Right lobe of liver (tissue), 4 donors: ENCODE measurements around the gene LYSMD1.

ENCODE experiments used
- POLR2A ChIP-seq: fragments of 450-650 bp; IDR thresholded peaks from one replicate; pipeline ENCODE4 v1.6.1; 2017; ENCODE audit warnings: antibody characterized with exemption, mild to moderate bottlenecking
- TF ChIP-seq, protein P1 (sequence below), 4 donors: fragments of 200-600 bp in 3 of 4; fragments of 450-650 bp in 1 of 4; IDR thresholded peaks; one replicate each; pipeline versions ENCODE4 v1.5.1 to v1.8.0; 2016 to 2022; ENCODE audit warnings: antibody characterized with exemption in 4 of 4, mild to moderate bottlenecking in 2 of 4
- donor health status: DM: no; HTN: no; CAD: no.
- donor health status: DM: no; HTN: no; CAD: no.
- donor health status: DM: no; HTN: yes; CAD: no.

DNA sequence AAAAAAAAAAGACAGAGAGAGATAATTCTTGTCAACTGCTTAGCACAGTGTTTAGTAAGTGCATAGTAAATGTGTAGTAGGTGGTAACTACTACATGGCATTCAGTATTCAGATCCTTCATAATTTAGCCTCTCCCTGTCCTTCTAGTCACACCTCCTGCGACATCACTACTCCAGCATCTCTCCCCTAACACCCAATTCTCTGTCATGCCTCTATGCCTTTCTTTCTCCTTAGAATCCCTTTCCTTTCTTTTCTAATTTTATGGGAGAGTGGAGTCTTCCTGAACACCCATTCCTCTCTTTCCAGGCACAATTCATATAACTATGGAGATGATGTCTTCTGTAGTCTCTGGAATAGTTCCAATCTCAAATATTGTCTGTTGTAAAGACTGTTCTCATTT is 28.2 kb upstream of the LYSMD1 start:
- TF ChIP-seq POLR2A: no peak
- TF ChIP-seq, protein P1, sequence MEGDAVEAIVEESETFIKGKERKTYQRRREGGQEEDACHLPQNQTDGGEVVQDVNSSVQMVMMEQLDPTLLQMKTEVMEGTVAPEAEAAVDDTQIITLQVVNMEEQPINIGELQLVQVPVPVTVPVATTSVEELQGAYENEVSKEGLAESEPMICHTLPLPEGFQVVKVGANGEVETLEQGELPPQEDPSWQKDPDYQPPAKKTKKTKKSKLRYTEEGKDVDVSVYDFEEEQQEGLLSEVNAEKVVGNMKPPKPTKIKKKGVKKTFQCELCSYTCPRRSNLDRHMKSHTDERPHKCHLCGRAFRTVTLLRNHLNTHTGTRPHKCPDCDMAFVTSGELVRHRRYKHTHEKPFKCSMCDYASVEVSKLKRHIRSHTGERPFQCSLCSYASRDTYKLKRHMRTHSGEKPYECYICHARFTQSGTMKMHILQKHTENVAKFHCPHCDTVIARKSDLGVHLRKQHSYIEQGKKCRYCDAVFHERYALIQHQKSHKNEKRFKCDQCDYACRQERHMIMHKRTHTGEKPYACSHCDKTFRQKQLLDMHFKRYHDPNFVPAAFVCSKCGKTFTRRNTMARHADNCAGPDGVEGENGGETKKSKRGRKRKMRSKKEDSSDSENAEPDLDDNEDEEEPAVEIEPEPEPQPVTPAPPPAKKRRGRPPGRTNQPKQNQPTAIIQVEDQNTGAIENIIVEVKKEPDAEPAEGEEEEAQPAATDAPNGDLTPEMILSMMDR (IDR thresholded peaks at IDR 0.05): no peak
